HepG2 (cell line): ENCODE results near the gene WNK2. TPM values are rescaled to one million over a fixed set of nuclear protein-coding genes. Genes with fewer than 3 reads are reported as not detected.
"Not testable (repeated sequence)": the region's sequence is repeated elsewhere in the genome, so short reads cannot be mapped to it uniquely, and the experiment has no call there.

Experiments used
- ATAC-seq: fragments of 200-7000 bp; cut with Tn5 transposase; 3 replicates; pipeline ENCODE4 v1.9.1; 2020; ENCODE audit warnings: mild to moderate bottlenecking, moderate library complexity
- BruUV-seq: library from RNA; stranded (reverse); fragments of 400-500 nt; replicated peaks from 2 replicates; lab custom pipeline; 2021; lab: Mats Ljungman, UMichigan
- CTCF ChIA-PET: fragments of 300-600 bp; formaldehyde crosslinking; extraction: SDS; loops from one replicate; lab custom pipeline; 2021; ENCODE audit warnings: low total read pairs, inconsistent platforms, low intra/inter-chr PET ratio; lab: Yijun Ruan, JAX
- POLR2A ChIA-PET: fragments of 350-600 bp; sonication (Branson Sonifier 250); formaldehyde crosslinking; loops from one replicate; lab custom pipeline; 2020; ENCODE audit warnings: antibody characterized with exemption, inconsistent platforms; lab: Yijun Ruan, JAX
- DNase-seq: peaks from one replicate; pipeline ENCODE4 v3.0.0-alpha.2; 2015; ENCODE audit warnings: low spot score
- FAIRE-seq: peaks from 3 replicates; lab custom pipeline; 2011; peaks lifted over from hg19 to GRCh38; lab: Jason Lieb, UNC
- H2AFZ ChIP-seq: one replicate; pipeline ENCODE4 v1.6.1; 2011; ENCODE audit warnings: low read length, inconsistent platforms
- H3K27ac ChIP-seq: fragments of 300-600 bp; 3 replicates; pipeline ENCODE4 v1.8.0; 2011; ENCODE audit warnings: mixed run types, mild to moderate bottlenecking, mixed read lengths, low read length, inconsistent platforms; ENCODE audit not compliant: insufficient read depth; ENCODE audit errors: extremely low read length
- H3K27me3 ChIP-seq, 2 experiments: fragments of 200-600 bp in 1 of 2; 2 replicates in 1 of 2; 3 replicates in 1 of 2; pipeline versions ENCODE4 v1.6.0 to v1.8.0; 2011; ENCODE audit warnings: low read length in 2 of 2, mild to moderate bottlenecking in 2 of 2, moderate library complexity in 2 of 2, inconsistent platforms in 1 of 2; ENCODE audit not compliant: insufficient read depth in 2 of 2, control insufficient read depth in 1 of 2
- H3K36me3 ChIP-seq, 2 experiments: fragments of 200-600 bp in 1 of 2; replicated peaks in 1 of 2; 2 replicates in 1 of 2; 3 replicates in 1 of 2; pipeline versions ENCODE4 v1.5.1 to v1.8.0; 2011; ENCODE audit warnings: low read length in 2 of 2, inconsistent platforms in 1 of 2; ENCODE audit not compliant: insufficient read depth in 2 of 2, control insufficient read depth in 1 of 2
- H3K4me1 ChIP-seq: 2 replicates; pipeline ENCODE4 v1.5.1; 2012; ENCODE audit warnings: low read length, inconsistent platforms; ENCODE audit not compliant: insufficient read depth
- H3K4me2 ChIP-seq: 2 replicates; pipeline ENCODE4 v1.6.0; 2011; ENCODE audit warnings: low read depth, low read length, inconsistent platforms
- H3K4me3 ChIP-seq, 3 experiments: fragments of 200-600 bp in 1 of 3; sonication (generic), shearing (Covaris generic) in 1 of 3; replicated peaks in 1 of 3; 2 replicates each; pipeline ENCODE4 v1.5.1; 2011 to 2016; ENCODE audit warnings: low read length in 3 of 3, inconsistent platforms in 2 of 3, low read depth in 2 of 3, mild to moderate bottlenecking in 2 of 3, control low read depth in 1 of 3, mixed read lengths in 1 of 3; ENCODE audit not compliant: insufficient read depth in 1 of 3
- H3K79me2 ChIP-seq: one replicate; pipeline ENCODE4 v1.6.1; 2011; ENCODE audit warnings: low read length, inconsistent platforms; ENCODE audit not compliant: insufficient read depth
- H3K9ac ChIP-seq: 2 replicates; pipeline ENCODE4 v1.6.0; 2011; ENCODE audit warnings: mild to moderate bottlenecking, low read depth, low read length, inconsistent platforms; ENCODE audit not compliant: insufficient read depth
- H3K9me3 ChIP-seq: 2 replicates; pipeline ENCODE4 v1.5.1; 2012; ENCODE audit warnings: mild to moderate bottlenecking, low read length
- H4K20me1 ChIP-seq: 2 replicates; pipeline ENCODE4 v1.6.0; 2011; ENCODE audit warnings: inconsistent platforms, mild to moderate bottlenecking, low read length, moderate library complexity; ENCODE audit not compliant: insufficient read depth
- JUND ChIP-seq: sonication (generic); formaldehyde crosslinking; IDR thresholded peaks from 2 replicates; pipeline ENCODE4 v1.8.0; 2022; ENCODE audit warnings: mild to moderate bottlenecking, missing genetic modification reagents
- PTBP1 ChIP-seq: fragments of 200-400 bp; formaldehyde crosslinking; IDR thresholded peaks from 2 replicates; pipeline ENCODE4 v1.6.1; 2018; ENCODE audit warnings: low read length, low read depth; ENCODE audit not compliant: poor library complexity, severe bottlenecking
- ZNF646 ChIP-seq: sonication (generic); formaldehyde crosslinking; IDR thresholded peaks from 2 replicates; pipeline ENCODE4 v1.9.0; 2021; ENCODE audit warnings: mild to moderate bottlenecking, missing genetic modification reagents
- WGBS: methylation state at CpG from one replicate; pipeline ENCODE4 v1.1.6; 2017; ENCODE audit warnings: low lambda C conversion rate; 5-methylcytosine and 5-hydroxymethylcytosine counted together
- in situ Hi-C: cut with HindIII; loops from 2 replicates; pipeline ENCODE4 v1.10.0; 2017; ENCODE audit warnings: low pct_unique_long_range_greater_than_20kb; ENCODE audit not compliant: extremely low pct_ligation_motif_present
- intact Hi-C: fragments of 100-400 bp; cut with micrococcal nuclease; formaldehyde crosslinking; loops from one replicate; pipeline ENCODE4 v1.10.0; 2022; ENCODE audit not compliant: unreplicated experiment
- polyA plus RNA-seq, 8 experiments: library from polyadenylated mRNA; depleted of rRNA in 3 of 8; stranded (reverse) in 7 of 8; unstranded in 1 of 8; fragments of >200 nt; fragmentation: Illumina TruSeq in 4 of 8; extraction: Trizol in 4 of 8; gene quantifications; 2 replicates each; pipeline versions ENCODE4 v1.2.1 to v1.2.3, GENCODE V29; 2011 to 2016; ENCODE audit warnings: low read depth in 4 of 8, missing spikeins in 1 of 8, mixed read lengths in 1 of 8; ENCODE audit not compliant: insufficient read depth in 1 of 8
- total RNA-seq, 5 experiments: library from RNA; depleted of rRNA; stranded (reverse); fragments of >200 nt; fragmentation: Illumina TruSeq; extraction: Trizol; gene quantifications; 2 replicates each; pipeline ENCODE4 v1.2.3, GENCODE V29; 2016; ENCODE audit warnings: low read depth in 1 of 5

The WNK2 gene
- total and polyA plus RNA-seq, 2 of the 13 experiments (the other 11 are each of a cell fraction or from before 2014, with no cell fraction given) = 10.5 to 12.0 TPM

GRCh38 chr9:93143830-93144530 lies 40.0 kb upstream of the WNK2 start (continued):
- TF ChIP-seq ZNF646 (CRISPR knock-in tag) (peak; percentile 74), JUND (CRISPR knock-in tag) (0 out of 2 replicates have a peak, but pooled peaks have one; percentile 19), PTBP1 (no peak)
- TF ChIP-seq, all 625 proteins: peak for 9

- 70% methylated on average over 6 of the region's 6 CpGs for WGBS
- FAIRE-seq, POLR2A ChIA-PET, H3K27me3 ChIP-seq, H3K9me3 ChIP-seq, BruUV-seq, H3K4me3 ChIP-seq, intact Hi-C loops, H3K79me2 ChIP-seq, H3K9ac ChIP-seq, CTCF ChIA-PET, H2AFZ ChIP-seq, H4K20me1 ChIP-seq, H3K36me3 ChIP-seq, in situ Hi-C loops, H3K27ac ChIP-seq, H3K4me2 ChIP-seq, ATAC-seq, DNase-seq: not testable (repeated sequence)
- H3K4me1 ChIP-seq = peaks cover 40% of the 10 kb centered on the region
These were observed 37.2 kb upstream of the WNK2 start for GRCh38 chr9:93146696-93147095.
